Renal cortex interstitium (tissue), 11 donors: Measurements from ENCODE around the gene CHURC1. TPM values are rescaled to one million over a fixed set of nuclear protein-coding genes. Genes with fewer than 3 reads are reported as not detected.

ENCODE experiments used
- DNase-seq, 11 donors: peaks; one replicate each; pipeline ENCODE4 v3.0.0-alpha.2; 2013; ENCODE audit warnings: low read depth in 9 of 11, low spot score in 4 of 11; ENCODE audit errors: extremely low read depth in 1 of 11
- polyA plus RNA-seq, 3 donors: library from polyadenylated mRNA; unstranded; fragments of 120-200 nt; gene quantifications; one replicate each; pipeline ENCODE4 v1.2.1, GENCODE V29; 2013; ENCODE audit not compliant: insufficient read length in 3 of 3

CHURC1 gene
- polyA plus RNA-seq, 3 donors: 52.7 to 70.9 (median 56.5) TPM

DNA sequence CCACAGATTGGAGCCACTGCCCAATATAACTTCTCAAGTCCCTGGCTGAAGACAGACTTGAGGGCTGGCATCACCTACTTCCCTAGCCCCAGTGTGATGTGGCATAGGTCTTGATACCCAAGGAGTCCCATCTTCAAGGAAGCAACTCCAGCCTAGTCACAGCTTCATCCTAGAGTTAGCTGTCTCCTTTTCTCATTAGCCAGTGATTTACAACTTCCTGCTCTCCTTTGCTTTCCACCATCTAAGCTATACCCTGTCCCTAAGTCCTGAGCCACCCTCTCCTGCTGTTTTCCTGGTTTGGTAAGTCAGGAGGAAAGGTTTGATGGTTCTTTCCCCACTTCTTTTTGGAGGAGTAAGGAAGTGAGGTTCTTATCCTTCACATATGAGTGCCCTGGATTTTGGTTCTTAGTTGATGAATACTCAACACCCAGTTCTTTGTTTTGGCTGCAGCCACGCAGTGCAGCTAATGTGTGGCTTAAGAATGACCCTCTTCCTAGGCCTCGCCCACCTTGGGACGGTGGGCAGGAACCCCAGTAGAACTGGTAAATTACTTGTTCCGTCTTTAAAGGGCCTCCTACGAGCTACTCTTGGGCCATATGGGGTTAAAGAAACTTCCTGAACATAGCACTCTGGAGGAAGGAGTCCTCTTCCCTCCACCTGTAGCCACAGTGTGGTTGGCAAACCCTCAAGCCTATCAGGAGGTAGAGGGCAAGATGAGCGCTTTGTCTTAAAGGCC lies 32.2 kb downstream of the CHURC1 start:
- DNase-seq: no peak

DNA sequence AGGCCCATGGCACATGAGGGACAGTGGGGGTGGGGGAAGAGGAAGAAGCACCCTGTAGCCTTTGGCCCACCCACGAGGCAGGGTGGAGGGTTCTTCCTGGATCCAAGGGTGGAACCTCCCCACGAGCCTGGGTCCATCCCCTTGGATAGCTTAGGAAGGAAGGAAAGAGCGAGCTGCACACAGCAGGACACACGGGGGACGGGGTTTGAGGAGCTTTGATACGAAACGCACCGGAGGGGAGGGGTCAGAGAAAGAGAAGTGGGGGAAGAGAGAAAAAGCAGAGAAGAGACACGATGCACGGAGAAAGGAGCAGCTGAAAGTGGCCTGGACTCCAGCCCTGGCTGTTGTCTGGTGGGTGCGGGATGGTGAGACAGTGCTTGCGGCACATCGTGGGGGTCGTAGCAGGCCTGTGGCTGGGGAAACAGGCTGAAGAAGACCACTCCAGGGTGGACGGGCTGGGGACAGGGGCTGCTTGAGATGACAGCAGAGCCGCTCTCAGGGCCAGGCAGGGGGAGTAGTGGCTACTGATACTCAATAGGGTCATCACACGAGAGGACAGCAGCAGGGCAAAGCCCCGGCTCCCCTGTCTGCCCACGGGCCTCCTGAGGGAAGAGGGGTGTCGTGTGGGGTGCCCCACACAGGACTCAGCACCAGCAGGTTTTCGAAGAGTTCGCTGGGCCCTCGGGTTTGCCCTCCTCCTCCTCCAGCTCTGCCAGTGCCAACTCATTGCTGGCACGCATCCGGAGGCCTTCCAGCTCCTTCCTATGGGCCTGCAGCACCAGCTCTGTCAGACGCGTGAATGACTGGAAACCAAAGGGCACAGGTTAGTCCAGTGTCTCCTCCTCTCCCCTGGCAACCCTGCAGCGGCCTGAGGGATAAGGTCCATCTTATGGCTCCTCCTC lies 33.7 kb downstream of the CHURC1 start:
- no peak for DNase-seq

DNA sequence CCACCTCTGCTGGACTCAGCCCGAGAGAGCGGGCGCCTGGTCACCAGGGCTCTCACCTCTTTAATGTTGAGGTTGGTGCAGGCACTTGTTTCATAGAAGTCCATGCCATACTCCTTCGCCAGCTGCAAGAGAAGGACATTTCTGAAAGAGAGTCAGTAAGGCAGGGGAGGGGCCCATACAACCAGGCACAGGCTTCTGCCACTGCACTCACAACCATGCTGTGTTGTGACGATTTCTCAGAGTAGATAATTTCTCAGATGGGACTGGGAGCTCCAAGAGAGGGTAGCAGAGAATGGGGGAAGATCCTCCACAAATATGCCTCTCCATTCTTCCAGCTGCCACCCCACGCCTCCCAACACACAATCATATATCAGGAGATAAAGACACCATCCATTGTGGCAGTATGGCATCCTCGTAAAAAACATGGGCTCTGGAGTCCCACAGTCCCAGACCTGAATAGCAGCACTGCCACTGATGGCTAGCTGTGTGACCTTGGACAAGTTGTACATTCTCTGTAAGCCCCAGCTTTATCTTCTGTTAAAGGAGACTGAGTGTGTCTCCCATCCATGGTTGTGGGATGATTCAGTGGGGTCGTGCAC lies 34.5 kb downstream of the CHURC1 start:
- no peak for DNase-seq

- DNase-seq: no peak
Measured at GRCh38 chr14:64950889-64951288, 36.6 kb downstream of the CHURC1 start.

GRCh38 chr14:64951291-64951690 lies 37.0 kb downstream of the CHURC1 start:
- DNase-seq: no peak

GRCh38 chr14:64951724-64952123 lies 37.5 kb downstream of the CHURC1 start:
- no peak for DNase-seq

DNA sequence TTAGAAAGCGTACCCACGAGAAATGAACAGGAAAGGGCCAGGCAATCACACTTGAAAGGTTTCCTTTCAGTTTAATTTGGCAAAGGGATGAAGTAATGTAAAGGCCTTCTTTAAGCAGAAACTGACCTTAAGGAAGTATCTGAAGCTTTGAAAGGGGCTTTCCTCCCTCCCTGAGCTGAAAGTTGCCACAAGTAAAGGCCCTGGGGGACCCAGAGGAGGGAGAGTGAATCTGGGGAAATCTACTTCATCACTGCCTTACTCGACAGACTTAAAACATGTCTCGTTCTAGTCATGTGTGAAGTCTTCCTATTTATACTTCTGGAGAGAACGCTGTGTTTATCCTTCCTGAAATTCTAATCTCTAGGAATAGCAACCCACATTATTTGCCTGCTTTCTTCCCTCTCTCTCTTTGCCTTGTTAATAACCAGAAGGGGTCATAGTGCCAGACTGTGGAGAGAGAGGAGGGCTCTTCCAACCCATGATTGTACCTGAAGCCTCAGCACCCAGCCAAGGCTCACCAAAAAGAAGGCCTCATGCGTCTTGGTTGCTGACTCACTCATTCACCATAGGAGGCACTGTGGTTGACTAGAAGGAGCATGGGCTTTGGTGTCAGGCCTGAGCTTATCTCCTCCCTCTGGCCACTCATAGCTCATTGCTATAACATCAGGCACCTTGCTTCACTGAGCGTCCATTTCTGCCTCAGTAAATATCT lies 38.5 kb downstream of the CHURC1 start:
- no peak for DNase-seq

DNA sequence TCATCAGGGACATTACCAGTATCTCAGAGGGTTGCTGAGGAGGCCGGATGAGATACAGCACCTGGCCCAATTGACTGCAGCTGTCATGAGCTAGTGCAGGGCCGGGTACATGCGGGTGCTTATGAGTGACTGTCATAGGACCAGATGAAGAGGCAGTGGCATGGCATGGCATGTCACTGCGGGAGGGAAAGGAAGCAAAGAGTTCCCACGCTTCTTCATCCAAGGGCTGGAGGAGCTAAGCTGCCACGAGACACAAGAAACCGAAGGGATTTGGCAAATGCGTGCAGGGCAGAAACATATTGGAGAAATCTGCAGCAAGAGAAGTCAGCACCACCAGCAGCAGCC lies 39.0 kb downstream of the CHURC1 start:
- no peak for DNase-seq

- no peak for DNase-seq
Measured at GRCh38 chr14:64953661-64954060, 39.4 kb downstream of the CHURC1 start.

DNA sequence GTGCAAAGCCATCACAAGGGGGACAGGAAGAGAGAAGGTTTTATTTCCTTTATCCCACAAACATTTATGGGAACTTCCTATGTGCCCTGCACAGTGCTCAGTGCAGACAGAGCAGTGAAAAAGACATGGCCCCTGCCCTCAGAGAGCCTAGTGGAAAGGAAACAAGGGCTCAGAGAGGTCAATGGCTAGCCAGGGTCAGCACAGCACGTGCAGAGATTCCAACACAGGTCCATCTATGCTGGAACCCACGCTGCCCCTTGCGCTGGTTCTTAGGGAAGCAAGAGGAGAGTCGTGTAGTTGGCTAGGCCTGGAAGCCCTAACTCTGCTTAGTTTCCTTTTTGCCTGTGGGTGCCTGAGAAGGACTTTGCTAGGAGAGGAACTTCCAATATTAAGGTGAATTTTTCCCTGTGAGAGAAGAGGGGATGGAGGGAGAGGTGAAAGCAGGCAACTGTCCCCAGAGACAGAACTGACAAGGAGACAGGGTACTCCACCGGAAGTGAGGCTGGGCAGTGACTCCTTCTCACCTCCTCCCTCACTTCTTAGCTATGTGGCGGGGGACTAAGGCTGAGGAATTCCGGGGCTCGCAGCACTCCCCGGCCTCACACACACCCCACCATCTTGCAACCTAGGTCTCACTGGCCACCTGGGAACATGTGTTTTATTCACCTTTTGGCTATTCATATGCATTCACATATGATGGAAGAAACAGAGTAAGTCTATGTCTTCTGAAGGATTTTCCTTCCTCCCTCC lies 40.4 kb downstream of the CHURC1 start:
- DNase-seq: no peak

DNA sequence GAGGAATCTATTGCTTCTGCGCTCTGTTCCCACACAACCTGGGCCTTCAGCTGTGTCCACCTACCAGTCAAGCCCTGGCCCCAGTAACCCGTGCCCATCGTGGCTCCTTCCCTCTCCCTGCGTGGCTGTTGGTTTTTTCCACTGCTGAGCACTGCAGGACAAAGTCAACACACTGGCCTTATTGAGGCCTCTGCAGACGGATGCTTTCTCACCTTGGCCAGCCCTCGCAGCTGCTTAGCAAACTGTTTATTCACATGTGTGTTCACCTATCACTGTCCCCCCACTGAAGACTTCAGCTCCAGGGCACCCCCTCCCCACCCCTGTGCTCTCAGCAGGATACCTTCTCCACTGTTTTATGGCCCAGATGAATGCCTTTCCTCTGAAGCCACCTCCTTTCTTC lies 41.0 kb downstream of the CHURC1 start:
- no peak for DNase-seq

DNA sequence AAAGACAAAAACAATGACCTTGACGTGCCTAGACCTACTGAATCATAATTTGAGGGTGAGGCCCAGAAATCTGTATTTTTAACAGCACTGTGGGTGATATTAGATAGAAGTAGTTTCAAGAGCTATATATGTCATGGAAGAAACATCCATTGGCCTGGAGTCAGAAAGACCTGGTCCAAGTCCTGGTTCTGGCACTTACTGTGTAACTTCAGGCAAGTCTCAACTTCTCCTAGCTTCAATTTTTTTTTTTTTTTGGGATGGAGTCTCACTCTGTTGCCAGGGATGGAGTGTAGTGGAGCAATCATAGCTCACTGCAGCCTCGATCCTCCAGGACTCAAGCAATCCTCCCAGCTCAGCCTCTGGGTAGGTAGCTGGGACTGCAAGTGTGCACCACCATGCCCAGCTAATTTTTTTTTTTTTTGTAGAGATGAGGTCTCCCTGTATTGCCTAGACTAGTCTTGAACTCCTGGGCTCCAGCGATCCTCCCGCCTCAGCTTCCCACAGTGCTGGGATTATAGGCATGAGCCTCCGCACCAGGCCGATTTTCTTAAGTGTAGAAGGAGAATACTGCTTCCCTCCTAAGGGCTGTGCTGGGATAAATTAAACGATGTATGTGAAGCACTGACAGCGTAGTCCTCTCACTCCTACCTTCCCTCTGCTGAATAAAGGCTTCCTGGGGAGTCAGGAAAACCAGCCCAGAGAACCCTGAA lies 42.6 kb downstream of the CHURC1 start:
- DNase-seq: no peak

DNA sequence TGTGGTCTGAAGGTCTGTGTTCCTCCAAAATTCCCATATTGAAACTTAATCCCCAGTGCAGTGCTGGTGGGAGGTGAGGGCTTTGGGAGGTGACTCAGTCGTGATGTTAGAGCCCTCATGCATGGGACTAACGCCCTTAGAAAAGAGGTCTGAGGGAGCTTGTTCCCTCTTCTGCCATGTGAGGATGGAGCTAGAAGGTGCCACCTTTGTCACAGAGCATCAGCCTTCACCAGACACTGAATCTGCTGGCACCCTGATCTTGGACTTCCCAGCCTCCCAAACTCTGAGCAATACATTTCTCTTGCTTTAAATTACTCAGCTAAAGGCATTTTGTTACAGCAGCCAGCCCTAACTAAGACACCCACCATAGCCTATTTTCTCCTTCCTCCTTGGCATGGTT lies 43.9 kb downstream of the CHURC1 start:
- no peak for DNase-seq

DNA sequence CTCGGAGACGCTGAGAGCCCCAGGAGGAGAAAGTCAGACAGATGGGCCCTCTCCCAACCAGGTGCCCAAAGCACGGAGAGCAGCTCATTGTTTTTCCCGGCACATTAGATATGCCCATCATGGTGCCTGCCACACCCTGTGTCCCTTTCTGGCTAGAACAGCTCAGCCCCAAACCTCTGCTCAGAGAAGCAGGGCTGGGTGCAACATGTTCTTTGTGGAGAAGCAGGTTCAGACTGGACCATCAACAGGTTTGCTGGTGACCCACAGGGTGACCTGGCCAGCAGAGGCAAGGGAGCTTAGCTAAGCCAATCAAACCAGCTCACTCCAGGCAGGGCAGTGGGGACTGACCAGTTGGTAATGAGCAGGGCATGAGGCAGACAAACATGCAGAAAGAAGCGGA lies 44.5 kb downstream of the CHURC1 start:
- no peak for DNase-seq

GRCh38 chr14:64960762-64961276 lies 46.6 kb downstream of the CHURC1 start:
- DNase-seq: no peak

DNA sequence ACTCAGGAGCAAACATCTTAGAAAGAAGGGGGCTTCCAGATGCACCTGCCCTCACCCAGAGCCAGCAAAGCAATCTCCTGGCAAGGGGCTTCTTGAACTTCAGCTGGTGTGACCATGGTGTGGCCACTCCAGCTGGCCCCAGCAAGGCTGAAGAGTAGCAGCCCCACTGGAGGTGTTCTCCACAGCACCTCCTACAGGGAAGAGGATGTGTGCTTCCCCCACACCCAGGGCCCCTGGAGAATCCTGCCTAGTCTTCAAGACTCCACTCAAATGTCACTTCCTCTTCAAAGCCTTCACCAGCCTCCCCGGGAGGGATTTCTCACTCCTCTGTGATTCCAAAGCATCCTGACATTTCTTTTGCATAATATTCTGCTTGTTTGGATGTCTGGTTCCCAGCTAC lies 49.4 kb downstream of the CHURC1 start:
- DNase-seq: no peak

- no peak for DNase-seq
Measured at GRCh38 chr14:64965356-64966000, 51.2 kb downstream of the CHURC1 start.

DNA sequence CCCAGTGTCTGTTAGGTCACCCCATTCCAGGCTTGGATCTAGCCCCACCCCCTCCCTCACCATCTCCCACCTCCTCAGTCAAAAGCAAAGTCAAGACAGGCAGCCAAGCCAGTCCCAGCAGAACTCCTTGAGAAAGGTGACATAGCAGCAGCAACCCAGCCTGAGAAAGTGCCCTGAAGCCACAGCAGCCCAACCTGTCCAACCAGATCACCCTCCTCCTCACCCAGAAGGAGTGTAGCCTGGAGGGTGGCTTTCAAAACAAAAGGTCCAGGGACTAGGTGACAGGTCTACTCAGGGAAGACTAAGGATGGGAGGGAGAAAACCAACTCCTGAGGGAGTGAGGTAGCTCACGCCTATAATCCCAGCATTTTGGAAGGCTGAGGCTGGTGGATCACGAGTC lies 52.7 kb downstream of the CHURC1 start:
- DNase-seq: no peak
